Keratinocyte (primary cell): Measurements from ENCODE around the gene DTD2. TPM values are rescaled to one million over a fixed set of nuclear protein-coding genes. Genes with fewer than 3 reads are reported as not detected.

Source experiments
- DNase-seq: peaks from one replicate; pipeline ENCODE4 v3.0.0-alpha.2; 2011; ENCODE audit warnings: low read depth, missing footprints, low spot score
- FAIRE-seq: peaks from 2 replicates; lab custom pipeline; 2011; peaks lifted over from hg19 to GRCh38; lab: Jason Lieb, UNC
- H2AFZ ChIP-seq: 2 replicates; pipeline ENCODE4 v1.6.0; 2012; ENCODE audit warnings: low read length, control low read depth, inconsistent platforms; ENCODE audit not compliant: control insufficient read depth
- H3K27ac ChIP-seq: 2 replicates; pipeline ENCODE4 v1.5.1; 2011; ENCODE audit warnings: low read length; ENCODE audit not compliant: control insufficient read depth, insufficient read depth
- H3K27me3 ChIP-seq: 3 replicates; pipeline ENCODE4 v1.6.0; 2011; ENCODE audit warnings: low read length; ENCODE audit not compliant: control insufficient read depth, insufficient read depth; ENCODE audit errors: extremely low read depth
- H3K36me3 ChIP-seq, 2 experiments: 2 replicates in 1 of 2; 3 replicates in 1 of 2; pipeline ENCODE4 v1.5.1; 2011; ENCODE audit warnings: low read length in 2 of 2, mild to moderate bottlenecking in 1 of 2; ENCODE audit not compliant: control insufficient read depth in 2 of 2, insufficient read depth in 2 of 2; ENCODE audit errors: extremely low read depth in 1 of 2
- H3K4me1 ChIP-seq: 3 replicates; pipeline ENCODE4 v1.5.1; 2011; ENCODE audit warnings: low read length; ENCODE audit not compliant: control insufficient read depth, insufficient read depth; ENCODE audit errors: extremely low read depth
- H3K4me2 ChIP-seq: 3 replicates; pipeline ENCODE4 v1.6.0; 2011; ENCODE audit warnings: low read depth, low read length; ENCODE audit not compliant: control insufficient read depth, insufficient read depth; ENCODE audit errors: extremely low read depth
- H3K4me3 ChIP-seq, 3 experiments: fragments of 200-600 bp in 1 of 3; sonication (generic) in 1 of 3; 2 replicates in 2 of 3; 3 replicates in 1 of 3; pipeline ENCODE4 v1.5.1; 2011 to 2016; ENCODE audit warnings: low read length in 3 of 3, mild to moderate bottlenecking in 3 of 3, control low read depth in 2 of 3, inconsistent platforms in 1 of 3, low read depth in 1 of 3, mixed read lengths in 1 of 3, mixed run types in 1 of 3, moderate library complexity in 1 of 3; ENCODE audit not compliant: control insufficient read depth in 2 of 3, insufficient read depth in 2 of 3; ENCODE audit errors: extremely low read depth in 1 of 3
- H3K79me2 ChIP-seq: 2 replicates; pipeline ENCODE4 v1.6.0; 2012; ENCODE audit warnings: low read length; ENCODE audit not compliant: control insufficient read depth, insufficient read depth
- H3K9ac ChIP-seq: 3 replicates; pipeline ENCODE4 v1.6.0; 2011; ENCODE audit warnings: low read length; ENCODE audit not compliant: control insufficient read depth, insufficient read depth; ENCODE audit errors: extremely low read depth
- H3K9me1 ChIP-seq: 3 replicates; pipeline ENCODE4 v1.6.0; 2011; ENCODE audit warnings: low read length; ENCODE audit not compliant: control insufficient read depth, insufficient read depth; ENCODE audit errors: extremely low read depth
- H3K9me3 ChIP-seq: 2 replicates; pipeline ENCODE4 v1.5.1; 2012; ENCODE audit warnings: low read depth, low read length; ENCODE audit not compliant: control insufficient read depth
- H4K20me1 ChIP-seq: 3 replicates; pipeline ENCODE4 v1.6.0; 2011; ENCODE audit warnings: low read length; ENCODE audit not compliant: control insufficient read depth, insufficient read depth; ENCODE audit errors: extremely low read depth
- CTCF ChIP-seq, 3 experiments: IDR thresholded peaks in 1 of 3; conservative IDR thresholded peaks in 1 of 3; optimal IDR thresholded peaks in 1 of 3; 2 replicates in 2 of 3; 3 replicates in 1 of 3; pipeline versions ENCODE3 to v1.5.1; 2011; ENCODE audit warnings: low read length in 3 of 3, mild to moderate bottlenecking in 3 of 3, moderate library complexity in 2 of 3, control low read depth in 1 of 3, inconsistent platforms in 1 of 3; ENCODE audit not compliant: insufficient read depth in 2 of 3; ENCODE audit errors: extremely low read depth in 1 of 3
- EZH2 ChIP-seq: IDR thresholded peaks from one replicate; pipeline ENCODE4 v1.6.1; 2012; ENCODE audit warnings: inconsistent platforms, mild to moderate bottlenecking, low read length, moderate library complexity
- dilution Hi-C: fragments of 300-500 bp; cut with MboI; formaldehyde crosslinking; loops from one replicate; pipeline ENCODE4 v1.7.0; 2020; ENCODE audit warnings: low sequenced_read_pairs; ENCODE audit not compliant: extremely low pct_ligation_motif_present
- polyA plus RNA-seq, 5 experiments: library from polyadenylated mRNA; depleted of rRNA in 3 of 5; stranded (reverse) in 3 of 5; stranded (forward) in 1 of 5; unstranded in 1 of 5; fragments of >200 nt; gene quantifications; 1 replicate in 1 of 5; 2 replicates in 3 of 5; 3 replicates in 1 of 5; pipeline versions ENCODE4 v1.2.1 to v1.2.3, GENCODE V29; 2011 to 2012; ENCODE audit warnings: missing spikeins in 2 of 5, low read depth in 1 of 5, low replicate concordance in 1 of 5

Gene DTD2
- polyA plus RNA-seq, 1 donor (not counting 4 experiments of a cell fraction or from before 2014, with no cell fraction given): 22.3 TPM

GRCh38 chr14:31476131-31476866 lies 19.0 kb upstream of the DTD2 start:
- no peak for FAIRE-seq

GRCh38 chr14:31466554-31466953 lies 9.2 kb upstream of the DTD2 start:
- TF ChIP-seq EZH2: no peak
- no peak for TF ChIP-seq CTCF (optimal IDR thresholded peaks at IDR 0.05 in 1 of 3, IDR thresholded peaks at IDR 0.05 in 1 of 3, conservative IDR thresholded peaks at IDR 0.05 in 1 of 3; ENCODE audit: extremely low read depth in 1 of 3, insufficient read depth in 2 of 3, low read length in 3 of 3)
- FAIRE-seq: no peak

More at GRCh38 chr14:31476131-31476866, 19.0 kb upstream of the DTD2 start:
- Histone ChIP-seq H3K36me3 (no peaks in the 10 kb centered on the region), H3K79me2 (no peaks in the 10 kb centered on the region), H3K4me1 (no peaks in the 10 kb centered on the region), H3K9me3 (no peaks in the 10 kb centered on the region), H3K27ac (no peak overlapping the region), H3K27me3 (no peaks in the 10 kb centered on the region), H3K9me1 (no peaks in the 10 kb centered on the region), H2AFZ (no peak overlapping the region), H3K9ac (no peak overlapping the region), H4K20me1 (no peaks in the 10 kb centered on the region), H3K4me2 (no peak overlapping the region), H3K4me3 (no peak overlapping the region)
- TF ChIP-seq EZH2 (no peak), CTCF (optimal IDR thresholded peaks at IDR 0.05 in 1 of 3, IDR thresholded peaks at IDR 0.05 in 1 of 3, conservative IDR thresholded peaks at IDR 0.05 in 1 of 3; ENCODE audit: extremely low read depth in 1 of 3, insufficient read depth in 2 of 3, low read length in 3 of 3) (no peak)
- no peak for DNase-seq
- dilution Hi-C loops: no loop called here

More at GRCh38 chr14:31466554-31466953, 9.2 kb upstream of the DTD2 start:
- Histone ChIP-seq H3K27ac (no peak overlapping the region), H3K27me3 (no peaks in the 10 kb centered on the region), H3K36me3 (no peaks in the 10 kb centered on the region), H3K4me3 (no peak overlapping the region), H3K9me3 (no peaks in the 10 kb centered on the region), H3K4me1 (peaks cover 14% of the 10 kb centered on the region), H3K4me2 (no peak overlapping the region), H4K20me1 (no peaks in the 10 kb centered on the region), H3K79me2 (no peaks in the 10 kb centered on the region), H3K9me1 (no peaks in the 10 kb centered on the region), H2AFZ (no peak overlapping the region), H3K9ac (no peak overlapping the region)
- dilution Hi-C loops: no loop called here
- DNase-seq: no peak
